K562 (cell line): ENCODE data around the gene UBR7. TPM values are rescaled to one million over a fixed set of nuclear protein-coding genes. Genes with fewer than 3 reads are reported as not detected.

Experiments used
- CHD7 ChIP-seq: fragments of 200-600 bp; sonication (generic); IDR thresholded peaks from one replicate; pipeline ENCODE4 v1.6.1; 2012; ENCODE audit warnings: mild to moderate bottlenecking, low read depth, low read length, inconsistent platforms
- KAT8 ChIP-seq: fragments of 450-650 bp; IDR thresholded peaks from 2 replicates; pipeline ENCODE4 v1.6.1; 2016; ENCODE audit warnings: low read depth, mild to moderate bottlenecking
- NFE2 ChIP-seq: IDR thresholded peaks from 2 replicates; pipeline ENCODE4 v1.6.1; 2014; ENCODE audit warnings: antibody characterized with exemption, low read depth
- NR2F6 ChIP-seq: fragments of 450-650 bp; formaldehyde crosslinking; IDR thresholded peaks from 2 replicates; pipeline ENCODE4 v1.4.0; 2020; ENCODE audit warnings: mild to moderate bottlenecking
- ZNF318 ChIP-seq, 2 experiments: fragments of 450-650 bp; IDR thresholded peaks; 2 replicates each; pipeline ENCODE4 v1.6.1; 2016; ENCODE audit warnings: mild to moderate bottlenecking in 2 of 2, borderline replicate concordance in 1 of 2, low read depth in 1 of 2, moderate library complexity in 1 of 2
- polyA plus RNA-seq, 8 experiments: library from polyadenylated mRNA; depleted of rRNA in 4 of 8; stranded (reverse) in 5 of 8; unstranded in 3 of 8; fragments of >200 nt; fragmentation: Nextera tagmentation in 2 of 8; fragmentation: Illumina TruSeq in 1 of 8; extraction: Ambion mirVana in 2 of 8; extraction: Trizol in 1 of 8; gene quantifications; 2 replicates each; pipeline versions ENCODE4 v1.2.1 to v1.2.3, GENCODE V29; 2011 to 2014; ENCODE audit warnings: inconsistent platforms in 1 of 8, missing spikeins in 1 of 8
- total RNA-seq, 7 experiments: library from RNA; depleted of rRNA in 6 of 7; stranded (reverse); fragments of >200 nt in 6 of 7; fragmentation: Illumina TruSeq in 2 of 7; extraction: Trizol in 2 of 7; gene quantifications; 2 replicates each; pipeline versions ENCODE4 v1.2.1 to v1.2.3, GENCODE V29; 2011 to 2021; ENCODE audit warnings: low replicate concordance in 1 of 7
- TF ChIP-seq, protein P1 (sequence below), 2 experiments: fragments of 250-450 bp in 1 of 2; fragments of 450-650 bp in 1 of 2; sonication (Bioruptor Pico) in 1 of 2; IDR thresholded peaks; 2 replicates each; pipeline versions ENCODE4 v1.6.1 to v1.8.0; 2016 to 2021; ENCODE audit warnings: mild to moderate bottlenecking in 2 of 2, moderate library complexity in 2 of 2, missing compliant biosample characterization in 1 of 2, missing genetic modification characterization in 1 of 2

Gene UBR7
- total and polyA plus RNA-seq, 9 of the 15 experiments (the other 6 are each of a cell fraction or from before 2014, with no cell fraction given), result 12.5 to 63.0 (median 34.4) TPM

- TF ChIP-seq ZNF318 (IDR thresholded peaks at IDR 0.05; ENCODE audit: borderline replicate concordance in 1 of 2, low read depth in 1 of 2), result no peak
- no peak for TF ChIP-seq NFE2
- TF ChIP-seq CHD7, result no peak
- no peak for TF ChIP-seq KAT8
- TF ChIP-seq, protein P1, sequence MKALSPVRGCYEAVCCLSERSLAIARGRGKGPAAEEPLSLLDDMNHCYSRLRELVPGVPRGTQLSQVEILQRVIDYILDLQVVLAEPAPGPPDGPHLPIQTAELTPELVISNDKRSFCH (CRISPR knock-in tag; IDR thresholded peaks at IDR 0.05), result no peak
- TF ChIP-seq, protein P1 (tag; IDR thresholded peaks at IDR 0.05), result no peak
- TF ChIP-seq NR2F6, result no peak
Observed at GRCh38 chr14:93263416-93263815, 56.4 kb downstream of the UBR7 start (continued).
